ENCODE results near the gene B3GAT1. TPM values are rescaled to one million over a fixed set of nuclear protein-coding genes. Genes with fewer than 3 reads are reported as not detected.
"Not testable (repeated sequence)": the region's sequence is repeated elsewhere in the genome, so short reads cannot be mapped to it uniquely, and the experiment has no call there.

Gene B3GAT1, protein sequence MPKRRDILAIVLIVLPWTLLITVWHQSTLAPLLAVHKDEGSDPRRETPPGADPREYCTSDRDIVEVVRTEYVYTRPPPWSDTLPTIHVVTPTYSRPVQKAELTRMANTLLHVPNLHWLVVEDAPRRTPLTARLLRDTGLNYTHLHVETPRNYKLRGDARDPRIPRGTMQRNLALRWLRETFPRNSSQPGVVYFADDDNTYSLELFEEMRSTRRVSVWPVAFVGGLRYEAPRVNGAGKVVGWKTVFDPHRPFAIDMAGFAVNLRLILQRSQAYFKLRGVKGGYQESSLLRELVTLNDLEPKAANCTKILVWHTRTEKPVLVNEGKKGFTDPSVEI
- 1.4 TPM for total RNA-seq
- long read RNA-seq, partial matches to known transcripts = 0 of 2 reads
- long read RNA-seq, other reads (novel, unspliced or antisense) = 2 of 2 reads

- no peak for DNase-seq
- no peak for TF ChIP-seq CTCF (IDR thresholded peaks at IDR 0.05)
- H3K27ac ChIP-seq = no peak within 1 kb of the TSS
- H3K4me1 ChIP-seq = peaks cover 14% of the 10 kb centered on the region
- H3K4me3 ChIP-seq = peak within 1 kb of the TSS; percentile 46
- intact Hi-C loops (cut with DNase I) = no loop called here
- ATAC-seq = peak; percentile 36 to 39
- no peaks in the 10 kb centered on the region for H3K36me3 ChIP-seq
- H3K9me3 ChIP-seq = no peaks in the 10 kb centered on the region
- H3K27me3 ChIP-seq (ENCODE audit: low read depth) = peaks cover 73% of the 10 kb centered on the region
Measured at GRCh38 chr11:134412203-134413042, at the start of gene B3GAT1. Gene B3GAT1, minus strand, starts transcription at chr11:134412242. Its CDS starts 24,583 bp downstream, at chr11:134387659.

DNA sequence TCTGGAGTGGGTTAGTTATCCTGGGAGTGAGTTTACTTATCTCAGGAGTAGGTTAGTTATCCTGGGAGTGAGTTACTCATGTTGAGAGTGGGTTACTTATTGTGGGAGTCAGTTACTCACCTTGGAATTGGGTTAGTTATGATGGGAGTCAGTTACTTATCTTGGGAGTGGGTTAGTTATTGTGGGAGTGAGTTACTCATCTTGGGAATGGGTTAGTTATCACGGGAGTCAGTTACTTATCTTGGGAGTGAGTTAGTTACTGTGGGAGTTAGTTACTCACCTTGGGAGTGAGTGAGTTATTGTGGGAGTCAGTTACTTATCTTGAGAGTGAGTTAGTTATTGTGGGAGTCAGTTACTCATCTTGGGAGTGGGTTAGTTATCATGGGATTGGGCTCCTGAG is 49.6 kb upstream of the B3GAT1 start:
- no peak overlapping the region for H3K4me3 ChIP-seq
- H3K36me3 ChIP-seq = no peaks in the 10 kb centered on the region
- no peak for TF ChIP-seq CTCF (IDR thresholded peaks at IDR 0.05)
- peaks cover 11% of the 10 kb centered on the region for H3K27me3 ChIP-seq (ENCODE audit: low read depth)
- intact Hi-C loops (cut with DNase I) = no loop called here
- no peak overlapping the region for H3K27ac ChIP-seq
- H3K4me1 ChIP-seq = no peaks in the 10 kb centered on the region
- ATAC-seq (no peak), DNase-seq (no peak)
- peaks cover 6% of the 10 kb centered on the region for H3K9me3 ChIP-seq

GRCh38 chr11:134460881-134461280 is 48.8 kb upstream of the B3GAT1 start:
- ATAC-seq = no peak
- intact Hi-C loops (cut with DNase I) = no loop called here
- Histone ChIP-seq H3K27ac (no peak overlapping the region), H3K4me1 (no peaks in the 10 kb centered on the region), H3K27me3 (ENCODE audit: low read depth) (peaks cover 7% of the 10 kb centered on the region), H3K4me3 (no peak overlapping the region), H3K9me3 (peaks cover 6% of the 10 kb centered on the region), H3K36me3 (no peaks in the 10 kb centered on the region)
- DNase-seq = no peak
- no peak for TF ChIP-seq CTCF (IDR thresholded peaks at IDR 0.05)

- ATAC-seq = no peak
- H3K27ac ChIP-seq = no peak overlapping the region
- DNase-seq = no peak
- no peaks in the 10 kb centered on the region for H3K36me3 ChIP-seq
- TF ChIP-seq CTCF (IDR thresholded peaks at IDR 0.05) = no peak
- peaks cover 7% of the 10 kb centered on the region for H3K27me3 ChIP-seq (ENCODE audit: low read depth)
- H3K4me3 ChIP-seq = no peak overlapping the region
- no peaks in the 10 kb centered on the region for H3K4me1 ChIP-seq
- peaks cover 6% of the 10 kb centered on the region for H3K9me3 ChIP-seq
- intact Hi-C loops (cut with DNase I) = no loop called here
Measured at GRCh38 chr11:134460062-134460561, 48.1 kb upstream of the B3GAT1 start.

GRCh38 chr11:134459246-134460061 is 47.4 kb upstream of the B3GAT1 start:
- no peak for TF ChIP-seq CTCF (IDR thresholded peaks at IDR 0.05)
- ATAC-seq (no peak), DNase-seq (no peak)
- no peaks in the 10 kb centered on the region for H3K4me1 ChIP-seq
- intact Hi-C loops (cut with DNase I) = no loop called here
- peaks cover 5% of the 10 kb centered on the region for H3K27me3 ChIP-seq (ENCODE audit: low read depth)
- no peak overlapping the region for H3K4me3 ChIP-seq
- no peaks in the 10 kb centered on the region for H3K36me3 ChIP-seq
- no peak overlapping the region for H3K27ac ChIP-seq
- H3K9me3 ChIP-seq = peaks cover 6% of the 10 kb centered on the region

- intact Hi-C loops (cut with DNase I); H3K27ac ChIP-seq; ATAC-seq: not testable (repeated sequence)
Measured at GRCh38 chr11:134457411-134458007, 45.5 kb upstream of the B3GAT1 start.

More at GRCh38 chr11:134457411-134458007, 45.5 kb upstream of the B3GAT1 start:
- not testable (repeated sequence) for H3K4me1 ChIP-seq; H3K27me3 ChIP-seq (ENCODE audit: low read depth); H3K36me3 ChIP-seq; DNase-seq; H3K9me3 ChIP-seq; H3K4me3 ChIP-seq
